Stimulated activated naive CD8-positive, alpha-beta T cell treated with anti-CD3 and anti-CD28 coated beads, Interleukin-15, Interleukin-2, amounts not matched to agents 100 U/mL and 50 U/mL, for 24 hours (primary cell): ENCODE results near the gene PTMS.

ENCODE experiments used
- ATAC-seq: fragments of 150-1000 bp; cut with Tn5 transposase; one replicate; pipeline ENCODE4 v1.10.0; 2021
- DNase-seq: peaks from one replicate; pipeline ENCODE4 v3.0.0; 2021

Gene PTMS

DNA sequence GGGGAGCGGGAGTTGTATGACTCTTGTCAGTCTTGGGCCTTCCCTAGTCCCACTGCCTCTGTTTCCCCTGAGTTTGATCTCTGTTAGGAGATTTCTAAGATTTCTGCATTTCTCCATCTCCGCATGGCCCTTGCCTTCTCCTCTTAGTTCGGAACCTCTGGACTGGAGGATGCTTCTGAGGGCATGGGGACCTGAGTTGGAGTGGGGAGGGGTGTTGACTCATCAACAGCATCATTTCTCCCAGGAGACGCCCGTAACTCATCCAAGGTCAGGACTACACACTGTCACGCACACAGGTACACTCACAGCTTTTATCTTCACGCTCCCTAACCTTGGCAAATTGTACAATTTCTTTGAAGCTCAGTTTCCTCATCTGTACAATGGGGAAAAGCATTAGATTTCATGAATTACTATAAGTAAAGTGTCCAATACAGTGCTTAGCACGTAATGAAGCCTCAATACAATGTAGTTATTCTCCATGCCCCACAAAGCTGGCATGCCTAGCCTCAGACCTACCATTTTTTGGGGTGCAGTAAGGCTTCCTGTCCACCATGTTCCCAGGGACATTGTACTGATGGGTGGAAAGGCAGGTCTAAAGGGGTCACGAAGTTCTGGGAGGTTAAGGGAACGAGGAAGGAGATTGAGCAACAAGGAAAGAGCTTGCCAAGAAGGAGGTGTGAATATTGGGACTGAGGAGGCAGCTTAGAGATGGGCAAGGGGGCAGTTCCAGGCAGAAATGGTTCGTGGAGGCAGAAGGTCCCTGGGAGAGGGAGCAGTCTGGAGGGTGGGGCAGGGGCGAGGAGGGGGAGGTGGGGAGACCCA lies 5.6 kb downstream of the PTMS start:
- ATAC-seq: no peak
- DNase-seq: no peak

GRCh38 chr12:6772331-6772695 lies 6.2 kb downstream of the PTMS start, which contains the start of gene LAG3:
TSS of gene LAG3 (plus strand) at chr12:6772520. CDS start at chr12:6772853, 333 bp downstream.
- DNase-seq (peak; percentile 86), ATAC-seq (peak; percentile 58)

- ATAC-seq (no peak), DNase-seq (no peak)
Measured at GRCh38 chr12:6772726-6773589, 6.8 kb downstream of the PTMS start.

DNA sequence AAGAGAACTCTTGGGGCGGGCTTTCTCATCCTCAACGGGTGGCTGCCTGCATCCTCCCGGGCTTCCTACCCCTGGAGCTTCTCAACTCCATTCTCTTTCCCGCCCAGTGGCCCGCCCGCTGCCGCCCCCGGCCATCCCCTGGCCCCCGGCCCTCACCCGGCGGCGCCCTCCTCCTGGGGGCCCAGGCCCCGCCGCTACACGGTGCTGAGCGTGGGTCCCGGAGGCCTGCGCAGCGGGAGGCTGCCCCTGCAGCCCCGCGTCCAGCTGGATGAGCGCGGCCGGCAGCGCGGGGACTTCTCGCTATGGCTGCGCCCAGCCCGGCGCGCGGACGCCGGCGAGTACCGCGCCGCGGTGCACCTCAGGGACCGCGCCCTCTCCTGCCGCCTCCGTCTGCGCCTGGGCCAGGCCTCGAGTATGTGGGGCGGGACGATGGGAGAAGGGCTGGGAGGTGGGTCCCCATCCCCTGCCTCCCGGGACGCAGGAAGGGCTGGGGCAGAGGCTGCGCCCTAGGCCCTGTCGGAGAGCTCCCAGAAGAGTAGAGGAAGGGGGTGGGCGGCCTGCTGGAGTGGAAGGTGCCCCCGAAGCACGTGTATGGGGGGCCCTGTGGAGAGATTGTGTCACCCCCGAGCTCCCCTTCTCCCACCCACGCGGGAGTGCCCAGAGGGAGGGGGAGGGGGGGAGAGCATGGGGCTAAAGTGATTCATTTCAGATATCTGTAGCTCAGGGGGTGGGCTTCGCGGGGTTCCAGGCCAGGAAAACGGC lies 7.6 kb downstream of the PTMS start:
- ATAC-seq (peak; percentile 42), DNase-seq (peak; percentile 89)

DNA sequence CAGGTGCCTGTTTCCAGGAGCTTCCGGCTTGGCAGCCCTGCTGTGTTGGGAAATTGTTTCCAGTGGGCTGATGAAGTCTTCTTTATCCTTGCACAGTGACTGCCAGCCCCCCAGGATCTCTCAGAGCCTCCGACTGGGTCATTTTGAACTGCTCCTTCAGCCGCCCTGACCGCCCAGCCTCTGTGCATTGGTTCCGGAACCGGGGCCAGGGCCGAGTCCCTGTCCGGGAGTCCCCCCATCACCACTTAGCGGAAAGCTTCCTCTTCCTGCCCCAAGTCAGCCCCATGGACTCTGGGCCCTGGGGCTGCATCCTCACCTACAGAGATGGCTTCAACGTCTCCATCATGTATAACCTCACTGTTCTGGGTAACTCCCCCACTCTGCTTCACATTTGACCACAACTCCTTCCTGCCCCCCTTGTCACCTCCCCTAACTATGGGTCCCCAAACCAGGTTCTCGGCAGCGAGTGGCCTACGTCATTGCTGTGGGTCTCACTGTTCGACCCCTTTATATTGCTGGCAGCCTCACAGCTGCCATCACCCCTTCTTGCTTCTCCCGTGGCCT lies 8.4 kb downstream of the PTMS start:
- DNase-seq (peak; percentile 58), ATAC-seq (peak; percentile 48)

GRCh38 chr12:6775185-6776174 lies 9.3 kb downstream of the PTMS start:
- DNase-seq (no peak), ATAC-seq (no peak)

DNA sequence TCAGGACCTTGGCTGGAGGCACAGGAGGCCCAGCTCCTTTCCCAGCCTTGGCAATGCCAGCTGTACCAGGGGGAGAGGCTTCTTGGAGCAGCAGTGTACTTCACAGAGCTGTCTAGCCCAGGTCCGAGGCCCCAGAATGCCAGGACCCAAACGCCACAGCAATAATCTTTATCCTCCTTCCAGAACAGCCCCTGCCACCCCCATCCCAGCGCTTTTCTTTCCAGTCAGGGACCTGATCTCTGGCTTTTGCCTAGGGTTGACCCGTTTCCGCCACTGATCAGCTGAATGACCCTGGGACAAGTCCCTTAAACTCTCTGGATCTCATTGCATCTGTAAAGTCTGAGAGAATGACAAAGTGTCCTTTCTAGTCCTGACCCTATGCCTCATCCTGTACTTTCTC lies 11.2 kb downstream of the PTMS start:
- no peak for DNase-seq
- no peak for ATAC-seq

- ATAC-seq: no peak
Measured at GRCh38 chr12:6778217-6778573, 12.0 kb downstream of the PTMS start.

DNA sequence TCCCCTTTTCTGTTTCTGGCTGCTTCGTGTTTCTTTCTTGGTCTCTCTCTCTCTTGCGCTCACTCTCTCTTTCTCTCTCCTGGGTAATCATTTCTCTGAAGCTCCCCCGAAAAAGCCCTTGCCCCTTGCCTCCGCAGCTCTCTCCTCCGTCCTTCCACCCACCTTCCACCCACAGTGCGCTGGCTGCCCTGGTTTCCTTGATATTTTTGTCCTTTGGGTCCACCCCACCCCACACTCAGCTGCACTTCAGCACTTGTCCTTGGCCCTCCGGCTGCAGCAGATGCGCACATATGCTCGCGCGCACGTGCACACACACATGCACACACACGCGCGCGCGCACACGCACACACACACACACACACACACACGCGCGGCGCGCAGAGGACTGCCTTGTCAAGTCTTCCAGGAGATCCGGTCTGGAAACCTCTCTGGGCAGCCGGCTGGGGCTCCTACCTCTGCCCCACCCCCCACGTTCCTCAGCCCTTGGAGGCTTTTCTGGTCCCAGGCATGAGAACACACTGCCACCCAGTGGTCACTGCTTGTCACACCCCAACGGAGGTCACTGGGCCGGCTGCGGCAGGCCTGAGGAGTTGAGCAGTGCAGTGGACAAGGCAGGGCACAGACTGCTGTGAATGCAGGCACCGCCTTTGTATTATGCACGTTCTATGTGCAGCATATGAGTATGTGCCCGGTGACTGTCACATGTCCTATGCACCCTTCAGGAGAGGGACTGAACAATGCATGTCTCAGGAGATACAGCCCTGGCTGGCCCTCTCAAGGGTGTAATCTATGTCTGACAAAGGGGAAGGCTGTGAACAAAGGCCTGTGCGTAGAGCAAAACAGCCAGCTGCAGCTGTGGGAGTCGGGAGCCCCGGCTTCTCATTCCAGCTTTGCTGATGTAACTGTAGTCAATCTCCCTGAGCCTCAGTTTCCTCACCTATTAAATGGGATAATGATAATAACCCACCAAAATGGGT lies 12.7 kb downstream of the PTMS start:
- peak; percentile 93 for DNase-seq
- ATAC-seq: peak; percentile 41

More at GRCh38 chr12:6778217-6778573, 12.0 kb downstream of the PTMS start:
- no peak for DNase-seq

DNA sequence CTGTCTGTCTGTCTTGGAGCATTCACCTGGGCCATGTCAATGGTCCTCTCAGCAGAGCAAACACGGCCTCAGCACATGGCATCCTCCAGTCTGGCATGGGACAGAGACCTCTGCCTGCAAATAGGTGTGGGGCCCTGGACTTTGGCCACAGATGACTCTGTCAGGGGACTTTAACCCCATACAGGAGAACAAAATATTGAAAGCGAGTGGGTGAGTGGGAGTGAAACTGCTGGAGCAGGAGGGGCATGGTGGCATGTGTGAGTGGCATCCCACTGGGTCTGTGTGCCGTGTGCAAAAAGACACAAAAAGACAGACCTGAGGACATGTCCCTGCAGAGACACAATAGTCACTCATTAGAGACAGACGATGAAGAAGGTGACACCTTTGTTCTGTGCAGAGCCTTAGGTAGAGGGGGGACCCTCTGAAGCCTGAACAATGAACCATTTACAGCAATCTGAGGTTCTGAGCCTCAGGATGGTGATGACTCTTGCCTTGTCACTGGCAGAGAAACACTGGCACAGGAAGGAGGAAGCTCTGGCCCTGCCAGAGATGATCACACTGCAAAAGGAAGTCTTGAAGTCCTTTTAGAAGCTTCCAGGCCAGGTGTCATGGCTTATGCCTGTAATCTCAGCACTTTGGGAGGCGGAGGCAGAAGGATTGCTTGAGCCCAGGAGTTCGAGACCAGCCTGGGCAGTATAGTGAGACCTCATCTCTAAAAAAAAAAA lies 13.7 kb downstream of the PTMS start:
- ATAC-seq (peak; percentile 26), DNase-seq (no peak)

- ATAC-seq (peak; percentile 80), DNase-seq (peak; percentile 64)
Measured at GRCh38 chr12:6780573-6780972, 14.4 kb downstream of the PTMS start.

- no peak for DNase-seq
- no peak for ATAC-seq
Measured at GRCh38 chr12:6782119-6782518, 16.0 kb downstream of the PTMS start.

DNA sequence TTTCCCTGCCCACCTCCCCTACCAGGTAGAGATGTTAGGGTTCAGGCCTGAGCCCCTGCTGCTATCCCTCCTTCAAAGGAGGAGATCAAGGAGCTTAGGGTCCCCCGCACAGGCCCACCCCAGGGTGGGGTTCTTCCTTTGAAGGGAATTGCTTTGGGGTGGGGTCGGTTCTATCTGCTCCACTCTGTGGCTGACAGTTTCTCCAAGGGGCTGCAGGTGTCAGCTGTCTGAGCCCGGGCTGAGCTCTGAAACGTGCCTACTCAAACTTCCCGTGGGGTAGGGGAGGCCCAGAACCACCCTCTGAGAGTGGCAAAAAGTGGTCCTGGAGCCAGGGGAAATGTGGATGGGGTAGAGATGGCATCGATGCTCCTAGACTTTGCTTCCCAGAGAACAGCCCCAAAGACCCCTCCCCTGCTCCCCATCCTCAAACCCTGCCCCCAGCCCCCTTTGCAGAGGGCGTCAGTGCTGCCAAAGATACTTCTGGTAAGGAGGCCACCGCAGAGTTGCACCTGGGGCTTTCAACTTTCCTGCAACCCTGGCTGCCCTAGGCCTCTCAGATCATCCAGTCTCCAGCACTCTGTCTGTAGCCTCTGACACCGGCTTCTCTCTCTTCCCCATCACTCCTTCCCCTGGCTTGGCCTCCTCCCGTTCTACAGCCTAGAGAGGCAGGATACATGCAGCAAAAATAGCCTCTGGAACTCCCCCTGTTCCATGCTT lies 16.8 kb downstream of the PTMS start:
- DNase-seq (no peak), ATAC-seq (no peak)

DNA sequence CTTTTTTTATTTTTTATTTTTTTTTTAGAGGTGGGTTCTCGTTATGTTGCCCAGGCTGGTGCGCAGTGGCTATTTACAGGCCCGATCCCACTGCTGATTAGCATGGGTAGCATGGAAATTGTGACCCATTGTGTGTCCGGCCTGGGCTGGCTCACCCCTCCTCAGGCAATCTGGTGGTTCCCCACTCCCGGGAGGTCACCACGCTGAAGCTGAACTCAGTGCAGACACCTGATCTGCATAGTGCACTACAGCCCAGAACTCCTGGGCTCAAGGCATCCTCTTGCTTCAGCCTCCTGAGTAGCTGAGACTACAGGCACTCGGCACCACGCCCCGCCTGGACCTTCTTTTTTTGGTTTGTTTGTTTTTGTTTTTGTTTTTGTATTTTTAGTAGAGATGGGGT lies 17.7 kb downstream of the PTMS start:
- no peak for DNase-seq
- ATAC-seq: no peak

DNA sequence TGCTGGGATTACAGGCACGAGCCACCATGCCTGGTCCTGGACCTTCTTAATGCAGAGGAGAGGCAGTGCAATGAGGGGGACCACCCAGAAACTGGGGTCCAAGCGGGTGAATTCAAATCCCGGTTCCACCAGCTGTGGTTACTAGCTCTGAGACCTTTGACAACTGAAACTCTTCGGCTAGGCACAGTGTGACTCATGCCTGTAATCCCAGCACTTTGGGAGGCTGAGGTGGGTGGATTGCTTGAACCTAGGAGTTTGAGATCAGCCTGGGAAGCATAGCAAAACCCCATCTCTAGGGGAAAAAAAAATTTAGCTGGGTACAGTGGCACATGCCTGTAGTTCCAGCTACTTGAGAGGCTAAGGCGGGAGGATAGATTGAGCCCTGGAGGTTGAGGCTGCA lies 18.1 kb downstream of the PTMS start:
- no peak for ATAC-seq

DNA sequence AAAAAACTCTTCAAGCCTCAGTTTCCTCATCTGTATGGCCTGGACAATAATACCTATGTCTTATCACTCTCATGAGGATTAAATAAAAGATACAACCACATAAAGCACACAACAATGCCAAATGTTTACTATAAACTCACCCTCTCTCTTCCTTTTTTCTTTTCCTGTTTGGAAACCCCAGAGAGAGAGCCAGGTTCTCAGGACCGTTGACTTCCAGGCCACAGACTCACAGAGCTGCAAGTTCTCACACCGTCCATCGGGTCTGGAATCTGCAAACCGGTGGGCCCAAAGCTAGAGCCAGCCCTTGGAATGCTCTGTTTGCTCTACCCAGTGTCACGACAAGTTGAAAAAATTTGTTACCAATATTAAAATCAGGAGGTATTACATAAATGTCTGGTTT lies 18.6 kb downstream of the PTMS start:
- ATAC-seq: no peak
- DNase-seq: no peak

More for the DNA sequence above, 18.1 kb downstream of the PTMS start:
- no peak for DNase-seq

- ATAC-seq (no peak), DNase-seq (no peak)
Measured at GRCh38 chr12:6786416-6787094, 20.4 kb downstream of the PTMS start.

DNA sequence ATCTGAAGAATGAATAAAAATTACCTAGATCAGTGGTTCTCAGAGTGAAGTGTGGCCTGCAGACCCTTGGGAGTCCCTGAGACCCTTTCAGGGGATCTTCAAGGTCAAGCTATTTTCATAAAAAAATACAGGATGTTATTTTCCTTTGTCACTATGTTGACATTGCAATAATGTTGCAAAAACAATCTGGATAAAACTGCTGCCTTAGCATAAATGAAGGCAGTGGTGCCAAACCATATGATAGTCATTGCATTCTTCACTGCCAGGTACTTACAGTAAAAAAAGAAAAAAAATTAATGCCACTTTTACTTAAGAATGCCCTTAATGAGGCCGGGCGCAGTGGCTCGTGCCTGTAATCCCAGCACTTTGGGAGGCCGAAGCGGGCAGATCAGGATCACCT lies 21.1 kb downstream of the PTMS start:
- ATAC-seq (no peak), DNase-seq (no peak)
